Urothelium cell line (cell line): ENCODE data around the gene ALG6.
"Not testable (repeated sequence)": the region's sequence is repeated elsewhere in the genome, so short reads cannot be mapped to it uniquely, and the experiment has no call there.

ENCODE experiments used
- DNase-seq: peaks from one replicate; pipeline ENCODE4 v3.0.0; 2011; ENCODE audit warnings: low spot score, mixed read lengths
- FAIRE-seq: peaks from 2 replicates; lab custom pipeline; 2011; peaks lifted over from hg19 to GRCh38; lab: Jason Lieb, UNC

Gene ALG6

GRCh38 chr1:63328122-63328521, 39.3 kb upstream of the ALG6 start:
- FAIRE-seq = no peak
- DNase-seq = no peak

DNA sequence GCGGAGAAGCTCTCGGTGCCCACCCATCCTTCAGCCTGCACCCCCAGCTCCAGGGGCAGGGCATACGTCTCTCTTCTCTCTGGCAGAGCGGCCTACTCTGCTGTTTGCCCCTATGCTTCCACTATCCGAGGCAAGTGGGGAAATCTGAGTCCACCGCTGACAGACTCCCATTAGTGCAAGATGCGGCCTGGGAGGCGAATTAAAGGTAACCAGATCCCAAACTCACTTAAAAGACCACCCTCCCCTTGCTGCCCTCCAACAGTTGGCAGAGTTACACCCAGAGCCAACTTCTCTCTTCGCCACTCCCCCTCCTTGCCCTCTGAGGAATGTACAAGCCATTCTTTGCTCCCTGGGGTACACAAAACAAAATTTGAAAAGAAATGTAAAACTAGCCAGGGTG, 38.6 kb upstream of the ALG6 start:
- FAIRE-seq = no peak
- DNase-seq = no peak

DNA sequence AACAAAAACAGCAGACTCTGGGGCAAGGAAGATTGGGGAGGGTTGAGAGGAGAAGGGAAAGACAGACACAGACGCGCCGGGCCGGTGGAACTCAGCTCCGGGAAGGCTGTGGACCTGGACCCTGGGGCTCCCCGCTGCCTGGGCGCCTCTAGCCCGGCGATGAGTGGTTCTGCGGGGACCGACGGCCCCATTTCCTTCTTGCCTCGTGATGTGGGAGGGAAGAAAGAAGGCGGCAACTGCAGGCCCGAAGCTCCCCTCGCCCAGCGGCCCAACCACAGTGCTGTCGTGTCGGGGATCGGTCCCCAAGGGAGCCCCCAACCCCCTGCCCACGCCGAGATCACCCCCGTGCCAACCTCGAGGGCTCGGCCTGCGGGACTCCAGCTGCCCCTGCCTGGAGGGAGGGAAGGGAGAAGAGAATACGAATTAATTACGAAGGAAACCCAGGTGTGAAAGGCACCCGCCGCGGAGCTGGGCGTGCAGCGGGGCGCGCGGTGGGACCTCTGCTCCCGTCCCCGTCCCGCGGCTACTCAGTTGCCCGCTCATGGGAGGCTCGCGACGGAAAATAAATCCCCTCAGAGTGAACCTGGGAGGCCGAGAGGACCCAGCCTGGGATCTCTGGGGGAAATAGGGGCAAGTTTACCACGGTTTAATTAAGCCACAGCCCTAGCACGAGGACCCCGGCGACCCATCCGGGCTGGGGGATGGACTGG, 37.7 kb upstream of the ALG6 start:
- no peak for DNase-seq
- FAIRE-seq = no peak

GRCh38 chr1:63330331-63330916, 37.0 kb upstream of the ALG6 start:
- FAIRE-seq (no peak), DNase-seq (no peak)

DNA sequence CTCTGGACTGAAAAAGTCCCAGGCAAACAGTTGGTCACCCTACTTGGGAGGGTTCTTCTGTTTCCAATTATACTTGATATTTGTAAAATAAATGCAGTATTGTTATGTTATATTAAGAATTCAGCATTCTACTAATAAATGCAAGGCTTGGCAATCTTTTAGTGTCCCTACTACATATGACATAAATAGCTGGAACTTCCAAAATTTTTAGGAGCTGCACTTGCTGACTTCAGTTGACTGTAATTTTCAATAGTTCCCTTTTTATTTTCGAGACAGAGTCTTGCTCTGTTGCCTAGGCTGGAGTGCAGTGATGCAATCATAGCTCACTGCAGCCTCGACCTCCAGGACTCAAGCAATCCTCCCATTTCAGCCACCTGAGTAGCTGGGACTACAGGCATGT, 25.0 kb upstream of the ALG6 start:
- DNase-seq = no peak

DNA sequence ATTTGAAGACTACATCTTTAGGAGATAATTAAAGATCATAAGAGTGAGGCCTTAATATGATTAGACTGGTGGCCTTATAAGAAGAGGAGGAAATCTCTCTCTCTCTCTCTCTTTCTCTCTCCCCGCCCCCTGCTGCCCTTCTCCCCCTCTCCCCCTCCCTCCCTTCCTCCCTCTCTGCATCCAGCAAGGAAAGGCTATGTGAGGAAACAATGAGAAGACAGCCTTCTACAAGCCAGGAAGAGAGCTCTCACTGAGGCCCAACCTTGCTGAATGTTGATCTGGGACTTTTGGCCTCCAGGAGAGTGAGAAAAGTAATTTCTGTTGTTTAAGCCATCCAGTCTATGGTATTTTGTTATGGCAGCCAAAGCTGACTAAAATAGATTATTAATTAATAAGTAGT, 23.5 kb upstream of the ALG6 start:
- no peak for DNase-seq
- FAIRE-seq = no peak

More for the DNA sequence above, 25.0 kb upstream of the ALG6 start:
- no peak for FAIRE-seq

- no peak for FAIRE-seq
- DNase-seq = no peak
Measured at GRCh38 chr1:63350320-63350719, 17.1 kb upstream of the ALG6 start.

DNA sequence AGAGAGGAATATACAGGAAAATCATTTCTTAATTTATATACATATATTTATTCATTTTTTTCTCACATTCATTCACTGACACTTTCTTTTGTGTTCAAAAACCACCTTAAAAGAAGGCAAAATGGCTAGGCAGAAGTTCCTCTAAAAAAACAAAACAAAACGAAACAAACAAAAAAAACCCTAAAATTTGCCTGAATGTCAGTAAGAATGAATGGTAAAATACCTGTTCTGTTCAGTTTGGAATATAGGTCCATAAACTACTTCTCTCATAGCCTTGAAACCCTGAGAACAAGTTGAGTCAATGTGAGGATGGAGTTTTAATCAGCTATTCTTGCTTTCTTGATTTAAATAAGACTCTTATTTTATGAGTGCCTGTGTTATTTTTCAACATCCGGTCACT, 14.7 kb upstream of the ALG6 start:
- FAIRE-seq (no peak), DNase-seq (no peak)

GRCh38 chr1:63356234-63356633, 11.2 kb upstream of the ALG6 start:
- not testable (repeated sequence) for DNase-seq

DNA sequence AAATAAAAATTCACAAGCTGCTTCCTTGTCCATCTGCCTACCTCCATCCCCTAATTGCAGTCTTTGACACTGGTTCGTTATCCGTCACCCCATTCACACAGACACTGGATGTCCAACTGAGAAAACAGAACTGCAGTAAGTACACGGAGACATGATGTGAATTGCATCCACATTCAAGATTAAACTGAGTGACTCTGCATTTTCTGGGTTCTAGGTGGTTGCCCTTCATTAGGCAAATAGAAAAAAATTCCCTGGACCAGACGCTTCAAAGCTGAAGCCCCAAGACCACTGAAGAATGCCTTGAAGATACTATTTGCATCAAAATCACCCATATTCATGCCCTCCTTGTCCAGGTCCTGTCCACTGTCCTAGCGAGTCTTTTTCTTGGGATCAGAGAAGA, 7.9 kb upstream of the ALG6 start:
- DNase-seq (no peak), FAIRE-seq (no peak)

More at GRCh38 chr1:63356234-63356633, 11.2 kb upstream of the ALG6 start:
- not testable (repeated sequence) for FAIRE-seq

DNA sequence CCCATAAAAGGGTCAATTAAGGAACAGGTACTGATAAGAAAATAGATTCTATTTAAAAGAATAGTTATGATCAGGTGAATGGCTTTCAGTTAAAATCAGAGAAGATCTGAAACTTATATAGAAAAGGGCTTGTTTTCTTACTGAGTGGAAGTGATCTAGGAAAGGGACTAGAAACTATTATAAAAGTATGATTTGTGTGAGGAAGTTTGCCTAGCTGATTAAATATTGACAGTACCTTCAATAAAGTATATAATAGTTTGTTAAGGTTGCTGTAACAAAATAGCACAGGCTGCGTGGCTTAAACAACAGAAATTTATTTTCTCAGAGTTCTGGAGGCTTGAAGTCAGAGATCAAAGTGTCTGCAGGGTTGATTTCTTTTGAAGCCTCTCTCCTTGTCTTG, 5.4 kb upstream of the ALG6 start:
- DNase-seq (no peak), FAIRE-seq (no peak)

- FAIRE-seq = no peak
- DNase-seq = no peak
Measured at GRCh38 chr1:63362578-63362977, 4.8 kb upstream of the ALG6 start.

DNA sequence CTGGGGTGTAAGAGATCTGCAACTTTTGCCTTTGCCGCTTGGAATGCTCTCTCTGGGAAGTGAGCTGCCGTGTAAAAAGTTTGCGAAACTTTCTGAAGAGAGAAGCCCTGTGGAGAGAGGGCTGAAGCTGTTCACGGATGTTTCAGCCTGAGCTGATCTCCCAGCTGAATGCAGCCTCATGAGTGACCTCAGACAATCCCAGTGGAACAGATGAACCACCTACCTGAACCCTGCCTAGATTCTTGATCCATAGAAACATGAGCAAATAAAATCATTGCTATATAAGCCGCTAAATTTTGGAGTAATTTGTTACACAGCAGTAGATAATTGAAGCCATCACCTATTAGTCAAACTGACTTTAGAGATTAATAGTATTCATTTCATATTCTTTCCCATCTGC, 4.4 kb upstream of the ALG6 start:
- FAIRE-seq (no peak), DNase-seq (no peak)

DNA sequence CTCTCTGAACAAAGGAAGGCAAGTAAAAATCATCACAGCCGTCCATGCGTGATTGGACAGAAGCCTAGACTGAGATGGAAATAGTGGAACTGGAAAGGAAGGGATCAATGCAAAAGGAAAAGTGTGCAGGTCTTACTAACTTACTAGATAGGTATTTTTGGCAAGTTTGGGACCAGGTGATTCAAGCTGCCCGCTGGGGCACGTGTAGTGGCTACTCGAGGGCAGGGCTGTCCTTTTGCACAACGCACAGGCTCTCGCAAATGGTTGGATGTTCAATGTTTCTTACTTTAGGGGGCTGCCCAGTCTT, 566 bp upstream of the ALG6 start:
- FAIRE-seq = no peak
- DNase-seq = no peak

GRCh38 chr1:63368131-63368530, 704 bp downstream of the ALG6 start:
- DNase-seq (peak; percentile 10), FAIRE-seq (no peak)

- FAIRE-seq = no peak
- DNase-seq = no peak
Measured at GRCh38 chr1:63379583-63379982, 12.2 kb downstream of the ALG6 start.

DNA sequence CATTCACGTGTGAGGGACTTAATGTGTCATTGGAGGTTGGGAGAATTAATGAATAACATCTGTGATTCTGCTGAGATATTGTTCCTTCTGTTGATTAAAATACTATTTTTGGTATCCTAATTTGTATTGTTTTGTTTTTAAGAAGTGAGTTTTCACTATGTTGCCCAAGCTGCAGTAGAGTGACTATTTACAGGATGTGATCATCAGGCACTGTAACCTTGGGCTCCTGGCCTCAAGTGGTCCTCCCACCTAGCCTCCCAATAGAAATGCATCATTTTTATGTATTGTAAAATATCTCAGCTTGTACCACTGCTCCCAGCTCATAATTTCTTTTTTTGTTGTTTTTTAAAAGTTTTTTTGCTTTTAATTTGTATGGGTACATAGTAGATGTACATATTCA, 14.3 kb downstream of the ALG6 start:
- no peak for FAIRE-seq
- DNase-seq = no peak

DNA sequence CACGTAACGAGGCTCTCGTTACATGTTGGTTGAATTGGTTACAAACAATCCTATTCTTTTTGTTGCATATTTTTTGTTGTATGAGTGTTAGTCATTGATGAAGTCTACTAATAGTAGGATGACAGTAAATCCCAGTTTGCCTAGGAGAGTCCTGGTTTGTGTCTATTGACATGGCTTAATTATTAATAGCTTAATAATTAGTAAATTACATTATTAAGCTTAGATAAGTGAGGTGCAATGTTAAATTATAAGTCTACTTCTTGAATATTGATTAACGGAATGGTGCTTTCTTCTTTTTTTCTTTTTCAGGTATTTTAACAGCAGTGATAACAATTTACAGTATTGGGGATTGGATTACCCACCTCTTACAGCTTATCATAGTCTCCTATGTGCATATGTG, 34.5 kb downstream of the ALG6 start:
- no peak for FAIRE-seq
- DNase-seq = no peak

DNA sequence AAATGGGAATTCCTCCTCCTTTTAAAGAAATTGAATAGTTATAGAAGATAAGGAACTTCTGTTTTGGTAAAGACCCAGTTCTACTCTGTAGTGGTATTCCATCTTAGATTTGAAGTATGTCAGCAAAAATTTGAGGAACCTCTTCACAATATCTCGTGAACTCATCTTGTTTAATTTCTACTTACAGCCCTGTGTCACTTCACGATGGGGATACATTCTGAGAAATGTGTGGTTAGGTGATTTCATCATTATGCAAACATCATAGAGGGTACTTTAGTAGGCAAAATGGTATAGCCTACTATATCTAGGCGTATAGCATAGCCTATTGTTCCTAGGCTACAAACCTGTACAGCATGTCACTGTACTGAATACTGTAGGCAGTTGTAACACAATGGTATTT, 36.0 kb downstream of the ALG6 start:
- FAIRE-seq (no peak), DNase-seq (no peak)

DNA sequence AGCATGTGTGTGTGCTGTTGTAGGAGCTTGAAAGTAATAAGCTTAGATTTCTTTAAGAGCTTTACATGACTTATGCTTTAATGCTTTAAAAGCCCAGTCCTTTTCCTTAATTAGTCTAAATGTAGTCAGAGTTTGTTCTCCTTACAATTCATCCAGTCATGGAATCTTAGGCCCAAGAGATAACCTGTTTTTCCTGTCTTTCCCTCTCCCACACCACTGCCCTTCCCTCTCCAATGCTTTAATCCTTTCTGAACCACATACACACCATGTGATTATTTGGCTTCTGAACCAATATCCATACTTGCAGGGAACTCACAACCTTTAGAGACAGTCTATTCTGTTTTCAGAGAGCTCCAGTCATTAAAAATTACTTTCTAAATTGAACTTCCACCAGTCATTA, 37.6 kb downstream of the ALG6 start:
- FAIRE-seq (no peak), DNase-seq (no peak)

GRCh38 chr1:63405987-63406386, 38.6 kb downstream of the ALG6 start:
- no peak for FAIRE-seq
- no peak for DNase-seq

GRCh38 chr1:63407002-63407401, 39.6 kb downstream of the ALG6 start:
- no peak for FAIRE-seq
- no peak for DNase-seq

GRCh38 chr1:63408331-63408730, 40.9 kb downstream of the ALG6 start:
- no peak for FAIRE-seq
- DNase-seq = no peak
